IMR-90 (cell line): Measurements from ENCODE around the gene MTAP. TPM values are rescaled to one million over a fixed set of nuclear protein-coding genes. Genes with fewer than 3 reads are reported as not detected.

ENCODE experiments used
- ATAC-seq: fragments of 200-7000 bp; cut with Tn5 transposase; 2 replicates; pipeline ENCODE4 v1.9.1; 2020; ENCODE audit warnings: low read depth, mild to moderate bottlenecking, moderate library complexity
- BruUV-seq: library from RNA; stranded (reverse); fragments of 400-500 nt; replicated peaks from 2 replicates; lab custom pipeline; 2021; lab: Mats Ljungman, UMichigan
- CTCF ChIA-PET: fragments of 300-600 bp; formaldehyde crosslinking; extraction: SDS; loops from one replicate; lab custom pipeline; 2021; ENCODE audit warnings: antibody characterized with exemption; lab: Yijun Ruan, JAX
- POLR2A ChIA-PET: fragments of 300-600 bp; sonication (Branson Sonifier 250); formaldehyde crosslinking; loops from one replicate; lab custom pipeline; 2022; ENCODE audit warnings: antibody characterized with exemption; ENCODE audit not compliant: unreplicated experiment; lab: Charles Lee
- DNase-seq: peaks from one replicate; pipeline ENCODE4 v3.0.0; 2013
- H2AFZ ChIP-seq: replicated peaks from 2 replicates; pipeline ENCODE3; 2013; ENCODE audit warnings: low read length, mild to moderate bottlenecking; ENCODE audit not compliant: poor library complexity
- H2AK5ac ChIP-seq: 2 replicates; pipeline ENCODE4 v1.6.1; 2013; ENCODE audit warnings: low read depth, low read length, inconsistent platforms
- H2AK9ac ChIP-seq: replicated peaks from 2 replicates; pipeline ENCODE3; 2013; ENCODE audit warnings: mild to moderate bottlenecking, low read depth, low read length, moderate library complexity; ENCODE audit not compliant: poor library complexity
- H2BK120ac ChIP-seq: 2 replicates; pipeline ENCODE4 v1.6.1; 2013; ENCODE audit warnings: low read depth, low read length, inconsistent platforms
- H2BK15ac ChIP-seq: 3 replicates; pipeline ENCODE4 v1.6.1; 2013; ENCODE audit warnings: low read depth, low read length, inconsistent platforms
- H2BK20ac ChIP-seq: 2 replicates; pipeline ENCODE4 v1.6.1; 2013; ENCODE audit warnings: low read depth, mild to moderate bottlenecking, inconsistent platforms, low read length, moderate library complexity
- H2BK5ac ChIP-seq: 2 replicates; pipeline ENCODE4 v1.6.1; 2013; ENCODE audit warnings: mild to moderate bottlenecking, low read depth, low read length, inconsistent platforms; ENCODE audit not compliant: poor library complexity, severe bottlenecking
- H3K14ac ChIP-seq: replicated peaks from 2 replicates; pipeline ENCODE4 v1.6.1; 2013; ENCODE audit warnings: low read depth, low read length, inconsistent platforms
- H3K18ac ChIP-seq: 2 replicates; pipeline ENCODE4 v1.6.1; 2013; ENCODE audit warnings: low read depth, low read length, control low read depth
- H3K23ac ChIP-seq: 2 replicates; pipeline ENCODE4 v1.6.1; 2013; ENCODE audit warnings: low read depth, low read length, inconsistent platforms
- H3K27ac ChIP-seq: 2 replicates; pipeline ENCODE4 v1.5.1; 2013; ENCODE audit warnings: mild to moderate bottlenecking, control low read depth, low read length; ENCODE audit not compliant: insufficient read depth
- H3K27me3 ChIP-seq: 2 replicates; pipeline ENCODE4 v1.6.1; 2013; ENCODE audit warnings: low read length; ENCODE audit not compliant: control insufficient read depth, insufficient read depth
- H3K36me3 ChIP-seq: 2 replicates; pipeline ENCODE4 v1.6.1; 2013; ENCODE audit warnings: low read length, mixed read lengths; ENCODE audit not compliant: control insufficient read depth, insufficient read depth
- H3K4ac ChIP-seq: 2 replicates; pipeline ENCODE4 v1.6.1; 2013; ENCODE audit warnings: low read depth, low read length, inconsistent platforms
- H3K4me1 ChIP-seq: 2 replicates; pipeline ENCODE4 v1.6.1; 2013; ENCODE audit warnings: low read length, mixed read lengths; ENCODE audit not compliant: control insufficient read depth, insufficient read depth
- H3K4me2 ChIP-seq: 2 replicates; pipeline ENCODE4 v1.6.1; 2013; ENCODE audit warnings: low read depth, mild to moderate bottlenecking, control low read depth, low read length, moderate library complexity
- H3K4me3 ChIP-seq: 2 replicates; pipeline ENCODE4 v1.5.1; 2013; ENCODE audit warnings: low read depth, mild to moderate bottlenecking, control low read depth, low read length, moderate library complexity; ENCODE audit not compliant: insufficient read depth
- H3K56ac ChIP-seq: 2 replicates; pipeline ENCODE4 v1.6.1; 2013; ENCODE audit warnings: low read length, inconsistent platforms; ENCODE audit not compliant: insufficient read depth; ENCODE audit errors: extremely low read depth
- H3K79me1 ChIP-seq, 2 experiments: 2 replicates each; pipeline ENCODE4 v1.6.1; 2013; ENCODE audit warnings: low read length in 2 of 2, inconsistent platforms in 1 of 2, low read depth in 1 of 2
- H3K9ac ChIP-seq: 2 replicates; pipeline ENCODE4 v1.6.1; 2013; ENCODE audit warnings: low read depth, low read length, control low read depth
- H3K9me1 ChIP-seq: 2 replicates; pipeline ENCODE4 v1.6.1; 2013; ENCODE audit warnings: low read length, inconsistent platforms; ENCODE audit not compliant: insufficient read depth
- H3K9me3 ChIP-seq: 2 replicates; pipeline ENCODE4 v1.6.1; 2013; ENCODE audit warnings: low read length; ENCODE audit not compliant: control insufficient read depth, insufficient read depth
- H4K20me1 ChIP-seq: 2 replicates; pipeline ENCODE4 v1.6.1; 2013; ENCODE audit warnings: low read length, inconsistent platforms; ENCODE audit not compliant: insufficient read depth
- H4K5ac ChIP-seq: 2 replicates; pipeline ENCODE4 v1.6.1; 2013; ENCODE audit warnings: mild to moderate bottlenecking, low read depth, low read length, control low read depth
- H4K8ac ChIP-seq, 2 experiments: 2 replicates each; pipeline ENCODE4 v1.6.1; 2013; ENCODE audit warnings: low read depth in 2 of 2, low read length in 2 of 2, control low read depth in 1 of 2, inconsistent platforms in 1 of 2
- H4K91ac ChIP-seq: 2 replicates; pipeline ENCODE4 v1.6.1; 2013; ENCODE audit warnings: low read depth, low read length, inconsistent platforms; ENCODE audit not compliant: insufficient read depth
- BHLHE40 ChIP-seq: fragments of 150-350 bp; IDR thresholded peaks from 2 replicates; pipeline ENCODE4 v1.6.1; 2016; ENCODE audit warnings: mild to moderate bottlenecking, low read depth, low read length
- CEBPB ChIP-seq: IDR thresholded peaks from 2 replicates; pipeline ENCODE4 v1.6.1; 2012; ENCODE audit warnings: low read depth, low read length, improper control_type of control experiment
- CHD1 ChIP-seq: IDR thresholded peaks from 2 replicates; pipeline ENCODE4 v1.6.1; 2012; ENCODE audit warnings: low read depth, low read length, improper control_type of control experiment
- CTCF ChIP-seq: conservative IDR thresholded peaks from 2 replicates; pipeline ENCODE4 v1.5.1; 2012; ENCODE audit warnings: mild to moderate bottlenecking, low read depth, low read length, improper control_type of control experiment
- ELK1 ChIP-seq: fragments of 150-350 bp; IDR thresholded peaks from 2 replicates; pipeline ENCODE4 v1.6.1; 2016; ENCODE audit warnings: low read depth, mild to moderate bottlenecking, low read length, moderate library complexity, borderline replicate concordance
- MAFK ChIP-seq: IDR thresholded peaks from 2 replicates; pipeline ENCODE4 v1.6.1; 2012; ENCODE audit warnings: low read depth, low read length, improper control_type of control experiment
- MAZ ChIP-seq: IDR thresholded peaks from 2 replicates; pipeline ENCODE4 v1.6.1; 2012; ENCODE audit warnings: low read depth, mild to moderate bottlenecking, low read length, improper control_type of control experiment, moderate library complexity, borderline replicate concordance
- MXI1 ChIP-seq: IDR thresholded peaks from 2 replicates; pipeline ENCODE4 v1.6.1; 2012; ENCODE audit warnings: low read depth, mild to moderate bottlenecking, low read length, moderate library complexity, borderline replicate concordance
- NFE2L2 ChIP-seq: fragments of 150-350 bp; IDR thresholded peaks from 2 replicates; pipeline ENCODE4 v1.6.1; 2016; ENCODE audit warnings: low read depth, mild to moderate bottlenecking, low read length
- RCOR1 ChIP-seq: IDR thresholded peaks from 2 replicates; pipeline ENCODE4 v1.6.1; 2012; ENCODE audit warnings: mild to moderate bottlenecking, low read length, improper control_type of control experiment; ENCODE audit not compliant: insufficient replicate concordance
- RFX5 ChIP-seq: IDR thresholded peaks from 2 replicates; pipeline ENCODE4 v1.8.0; 2012; ENCODE audit warnings: low read depth, mild to moderate bottlenecking, low read length, moderate library complexity
- SMC3 ChIP-seq: fragments of 150-350 bp; IDR thresholded peaks from 2 replicates; pipeline ENCODE4 v1.6.1; 2016; ENCODE audit warnings: low read depth, mild to moderate bottlenecking, antibody characterized with exemption, low read length, moderate library complexity
- WGBS, 2 experiments: methylation state at CpG; one replicate each; pipeline versions ENCODE4 v1.1.5 to v1.1.7; 2013; ENCODE audit warnings: missing lambda C conversion rate in 2 of 2; ENCODE audit not compliant: insufficient read length in 1 of 2; ENCODE audit errors: extremely low coverage in 2 of 2; 5-methylcytosine and 5-hydroxymethylcytosine counted together
- dilution Hi-C: fragments of 300-500 bp; cut with HindIII; formaldehyde crosslinking; loops from one replicate; pipeline ENCODE4 v1.14.3; 2018; ENCODE audit warnings: low sequenced_read_pairs; ENCODE audit not compliant: unreplicated experiment
- in situ Hi-C: fragments of 300-500 bp; cut with MboI; formaldehyde crosslinking; loops from 3 replicates; pipeline ENCODE4 v1.14.3; 2019; ENCODE audit warnings: low sequenced_read_pairs, inconsistent platforms, mixed read lengths
- intact Hi-C: fragments of 100-400 bp; cut with micrococcal nuclease; formaldehyde crosslinking; loops from 2 replicates; pipeline ENCODE4 v1.10.0; 2022
- polyA plus RNA-seq, 3 experiments: library from polyadenylated mRNA; depleted of rRNA; stranded (reverse); fragments of >200 nt; gene quantifications; 2 replicates each; pipeline ENCODE4 v1.2.3, GENCODE V29; 2012; ENCODE audit warnings: low replicate concordance in 1 of 3
- total RNA-seq: library from RNA; depleted of rRNA; stranded (reverse); fragments of >200 nt; gene quantifications from 2 replicates; pipeline ENCODE4 v1.2.3, GENCODE V29; 2012

MTAP gene
- total and polyA plus RNA-seq, 2 of the 4 experiments (the other 2 are of a cell fraction) = 15.7 to 50.9 TPM

GRCh38 chr9:21982861-21983560 is 180.6 kb downstream of the MTAP start:
- ChIA-PET POLR2A (interaction anchor here (0.6 kb wide), 1 partner anchor 657 kb away, joined by 5 read pairs; no protein-coding TSS in a partner anchor), CTCF (interaction anchor here (0.9 kb wide), 1 partner anchor 137 kb away, joined by 3 read pairs; no protein-coding TSS in a partner anchor)
- Histone ChIP-seq H2BK120ac (no peak overlapping the region), H3K79me1 (no peaks in the 10 kb centered on the region), H3K27me3 (peaks cover 6% of the 10 kb centered on the region), H3K4me2 (no peak overlapping the region), H2AK5ac (no peak overlapping the region), H2AK9ac (no peak overlapping the region), H3K9ac (no peak overlapping the region), H3K4ac (no peak overlapping the region), H2AFZ (no peak overlapping the region), H4K20me1 (no peaks in the 10 kb centered on the region), H3K56ac (no peak overlapping the region), H3K27ac (no peak overlapping the region), H3K14ac (no peak overlapping the region), H3K9me1 (no peaks in the 10 kb centered on the region), H2BK15ac (no peak overlapping the region), H2BK20ac (no peak overlapping the region), H3K36me3 (no peaks in the 10 kb centered on the region), H4K91ac (no peak overlapping the region), H4K8ac (no peak overlapping the region), H2BK5ac (no peak overlapping the region), H3K18ac (no peak overlapping the region), H3K4me3 (no peak overlapping the region), H4K5ac (no peak overlapping the region), H3K4me1 (no peaks in the 10 kb centered on the region), H3K9me3 (no peaks in the 10 kb centered on the region), H3K23ac (no peak overlapping the region)
- WGBS, 2 experiments = no CpG with 5 or more reads among the region's 1 CpG
- ATAC-seq (no peak), DNase-seq (no peak)
- no TSS peak for BruUV-seq
- dilution Hi-C loops = no loop called here
- in situ Hi-C loops = loop anchor here (25.0 kb wide), 1 partner anchor 396 kb away; no protein-coding TSS in a partner anchor
- no peak for TF ChIP-seq CTCF
- no peak for TF ChIP-seq SMC3
- no peak for TF ChIP-seq MXI1
- TF ChIP-seq MAZ = no peak
- no peak for TF ChIP-seq MAFK
- no peak for TF ChIP-seq BHLHE40
- no peak for TF ChIP-seq NFE2L2
- TF ChIP-seq RFX5 = no peak
- TF ChIP-seq CHD1 = no peak
- no peak for TF ChIP-seq ELK1
- no peak for TF ChIP-seq RCOR1
- no peak for TF ChIP-seq CEBPB
- intact Hi-C loops = no loop called here
